Measurements from ENCODE around the gene BLTP3B. TPM values are rescaled to one million over a fixed set of nuclear protein-coding genes. Genes with fewer than 3 reads are reported as not detected.
"Not testable (repeated sequence)": the region's sequence is repeated elsewhere in the genome, so short reads cannot be mapped to it uniquely, and the experiment has no call there.

The BLTP3B gene
- total and polyA plus RNA-seq, 11 donors = 3.7 to 22.4 (median 16.2) TPM

GRCh38 chr12:100184549-100185145 is 42.0 kb upstream of the BLTP3B start:
- Histone ChIP-seq H3K4me3 (no peak overlapping the region), H3K4me1 (peaks cover 0 to 20% (median 1%) of the 10 kb centered on the region in 12 donors), H3K27me3 (no peaks in the 10 kb centered on the region), H3K36me3 (no peaks in the 10 kb centered on the region), H3K9me3 (no peaks in the 10 kb centered on the region), H3K27ac (peak overlapping the region in 1 of 12 donors; percentile 52)
- TF ChIP-seq CTCF (IDR thresholded peaks at IDR 0.05) (no peak), POLR2A (IDR thresholded peaks at IDR 0.05) (no peak)
- intact Hi-C loops (cut with DNase I) = no loop called here
- no peak for ATAC-seq
- WGBS, 4 donors = 90 to 92% (median 91%) methylated on average over 8 of the region's 8 CpGs
- no peak for DNase-seq

GRCh38 chr12:100179252-100179651 is 36.6 kb upstream of the BLTP3B start:
- ATAC-seq (no peak), DNase-seq (no peak)
- Histone ChIP-seq H3K27me3 (no peaks in the 10 kb centered on the region), H3K27ac (no peak overlapping the region), H3K4me3 (no peak overlapping the region), H3K9me3 (no peaks in the 10 kb centered on the region), H3K4me1 (no peaks in the 10 kb centered on the region), H3K36me3 (no peaks in the 10 kb centered on the region)
- TF ChIP-seq CTCF (IDR thresholded peaks at IDR 0.05) (no peak), POLR2A (IDR thresholded peaks at IDR 0.05) (no peak)
- 87 to 92% (median 89%) methylated on average over 2 of the region's 2 CpGs for WGBS, 4 donors
- intact Hi-C loops (cut with DNase I) = no loop called here

- H3K27me3 ChIP-seq; H3K36me3 ChIP-seq; intact Hi-C loops (cut with DNase I); H3K4me1 ChIP-seq; H3K27ac ChIP-seq; ATAC-seq; H3K4me3 ChIP-seq; DNase-seq: not testable (repeated sequence)
- H3K9me3 ChIP-seq = peaks cover 0 to 11% (median 0%) of the 10 kb centered on the region in 12 donors
- WGBS, 4 donors = 93 to 96% (median 95%) methylated on average over 8 of the region's 8 CpGs
Measured at GRCh38 chr12:100176493-100176892, 33.8 kb upstream of the BLTP3B start.

- Histone ChIP-seq H3K4me1 (peaks cover 0 to 7% (median 0%) of the 10 kb centered on the region in 12 donors), H3K4me3 (no peak overlapping the region), H3K27ac (no peak overlapping the region), H3K27me3 (no peaks in the 10 kb centered on the region), H3K36me3 (no peaks in the 10 kb centered on the region), H3K9me3 (peaks cover 0 to 11% (median 0%) of the 10 kb centered on the region in 12 donors)
- no peak for ATAC-seq
- intact Hi-C loops (cut with DNase I) = no loop called here
- TF ChIP-seq POLR2A (IDR thresholded peaks at IDR 0.05) (no peak), CTCF (IDR thresholded peaks at IDR 0.05) (no peak)
- no peak for DNase-seq
Measured at GRCh38 chr12:100174495-100174894, 31.8 kb upstream of the BLTP3B start.

GRCh38 chr12:100173111-100173510 is 30.4 kb upstream of the BLTP3B start:
- WGBS, 4 donors = 90 to 97% (median 93%) methylated on average over 6 of the region's 6 CpGs
- H3K27me3 ChIP-seq = no peaks in the 10 kb centered on the region
- H3K9me3 ChIP-seq = peaks cover 0 to 11% (median 0%) of the 10 kb centered on the region in 12 donors
- ATAC-seq (no peak), DNase-seq (no peak)
- H3K36me3 ChIP-seq = no peaks in the 10 kb centered on the region
- H3K4me3 ChIP-seq = no peak overlapping the region
- no peak overlapping the region for H3K27ac ChIP-seq
- TF ChIP-seq POLR2A (IDR thresholded peaks at IDR 0.05) (no peak), CTCF (IDR thresholded peaks at IDR 0.05) (no peak)
- H3K4me1 ChIP-seq = peaks cover 0 to 7% (median 0%) of the 10 kb centered on the region in 12 donors
- intact Hi-C loops (cut with DNase I) = no loop called here
